Liver (tissue), 9 donors: Measurements from ENCODE around the gene SERPINB1. TPM values are rescaled to one million over a fixed set of nuclear protein-coding genes. Genes with fewer than 3 reads are reported as not detected.

Experiments used
- DNase-seq: peaks from one replicate; pipeline ENCODE4 v3.0.0-alpha.2; 2017; ENCODE audit warnings: low spot score
- H3K27ac ChIP-seq, 2 donors: one replicate each; pipeline ENCODE4 v1.7.0; 2013; ENCODE audit warnings: inconsistent platforms in 2 of 2, low read length in 2 of 2, control low read depth in 1 of 2, low read depth in 1 of 2, mild to moderate bottlenecking in 1 of 2
- H3K27me3 ChIP-seq, 4 donors: one replicate each; pipeline versions ENCODE4 v1.6.1 to v1.7.0; 2013; ENCODE audit warnings: low read length in 3 of 4, inconsistent platforms in 1 of 4, mild to moderate bottlenecking in 1 of 4, moderate library complexity in 1 of 4; ENCODE audit not compliant: control insufficient read depth in 4 of 4, insufficient read depth in 4 of 4
- H3K36me3 ChIP-seq, 4 donors: one replicate each; pipeline versions ENCODE4 v1.6.1 to v1.7.0; 2013; ENCODE audit warnings: low read length in 3 of 4, mild to moderate bottlenecking in 3 of 4, low read depth in 1 of 4, moderate library complexity in 1 of 4; ENCODE audit not compliant: control insufficient read depth in 4 of 4, insufficient read depth in 3 of 4
- H3K4me1 ChIP-seq, 4 donors: one replicate each; pipeline versions ENCODE4 v1.6.1 to v1.7.0; 2013; ENCODE audit warnings: low read length in 3 of 4, mild to moderate bottlenecking in 3 of 4, moderate library complexity in 1 of 4; ENCODE audit not compliant: control insufficient read depth in 4 of 4, insufficient read depth in 4 of 4
- H3K4me3 ChIP-seq, 3 donors: one replicate each; pipeline versions ENCODE4 v1.6.1 to v1.7.0; 2013; ENCODE audit warnings: low read length in 3 of 3, control low read depth in 1 of 3, low read depth in 1 of 3, mild to moderate bottlenecking in 1 of 3
- H3K9ac ChIP-seq, 2 donors: one replicate each; pipeline ENCODE4 v1.7.0; 2013; ENCODE audit warnings: low read length in 2 of 2, mild to moderate bottlenecking in 2 of 2, moderate library complexity in 2 of 2, control low read depth in 1 of 2, low read depth in 1 of 2
- H3K9me3 ChIP-seq, 4 donors: one replicate each; pipeline versions ENCODE4 v1.6.1 to v1.7.0; 2013; ENCODE audit warnings: low read length in 3 of 4; ENCODE audit not compliant: control insufficient read depth in 4 of 4
- ATF3 ChIP-seq: IDR thresholded peaks from 2 replicates; pipeline ENCODE4 v1.6.1; 2016; ENCODE audit warnings: antibody characterized with exemption
- CTCF ChIP-seq: fragments of 150-350 bp; IDR thresholded peaks from 2 replicates; pipeline ENCODE4 v1.5.1; 2017; ENCODE audit warnings: improper control_type of control experiment, low read depth, low read length; ENCODE audit not compliant: missing input control
- EGR1 ChIP-seq, 2 donors: IDR thresholded peaks; 2 replicates each; pipeline ENCODE4 v1.6.1; 2016 to 2018; ENCODE audit warnings: antibody characterized with exemption in 2 of 2, low read depth in 2 of 2
- FOXA1 ChIP-seq: IDR thresholded peaks from 2 replicates; pipeline ENCODE4 v1.6.1; 2016; ENCODE audit warnings: antibody characterized with exemption
- FOXA2 ChIP-seq: IDR thresholded peaks from 2 replicates; pipeline ENCODE4 v1.6.1; 2016; ENCODE audit warnings: antibody characterized with exemption
- GABPA ChIP-seq, 2 donors: IDR thresholded peaks in 1 of 2; conservative IDR thresholded peaks in 1 of 2; 2 replicates each; pipeline ENCODE4 v1.6.1; 2016; ENCODE audit warnings: antibody characterized with exemption in 2 of 2, mild to moderate bottlenecking in 1 of 2, moderate library complexity in 1 of 2
- HNF4A ChIP-seq, 2 donors: conservative IDR thresholded peaks; 2 replicates each; pipeline ENCODE4 v1.6.1; 2016; ENCODE audit warnings: antibody characterized with exemption in 2 of 2, mild to moderate bottlenecking in 2 of 2
- HNF4G ChIP-seq: IDR thresholded peaks from 2 replicates; pipeline ENCODE4 v1.6.1; 2016; ENCODE audit warnings: antibody characterized with exemption
- JUND ChIP-seq, 2 donors: IDR thresholded peaks; 2 replicates each; pipeline ENCODE4 v1.6.1; 2016; ENCODE audit warnings: antibody characterized with exemption in 2 of 2
- MAX ChIP-seq: IDR thresholded peaks from 2 replicates; pipeline ENCODE4 v1.6.1; 2016; ENCODE audit warnings: antibody characterized with exemption
- NR2F2 ChIP-seq: IDR thresholded peaks from 2 replicates; pipeline ENCODE4 v1.6.1; 2016; ENCODE audit warnings: antibody characterized with exemption
- RAD21 ChIP-seq, 2 donors: IDR thresholded peaks; 2 replicates each; pipeline ENCODE4 v1.6.1; 2016; ENCODE audit warnings: antibody characterized with exemption in 2 of 2, mild to moderate bottlenecking in 2 of 2
- REST ChIP-seq: IDR thresholded peaks from 2 replicates; pipeline ENCODE4 v1.6.1; 2016; ENCODE audit warnings: antibody characterized with exemption, mild to moderate bottlenecking
- RXRA ChIP-seq, 2 donors: IDR thresholded peaks; 2 replicates each; pipeline ENCODE4 v1.6.1; 2017 to 2018; ENCODE audit warnings: antibody characterized with exemption in 2 of 2, mild to moderate bottlenecking in 1 of 2
- SP1 ChIP-seq: IDR thresholded peaks from 2 replicates; pipeline ENCODE4 v1.6.1; 2018; ENCODE audit warnings: antibody characterized with exemption, mild to moderate bottlenecking
- TAF1 ChIP-seq: conservative IDR thresholded peaks from 2 replicates; pipeline ENCODE4 v1.6.1; 2016; ENCODE audit warnings: antibody characterized with exemption, mild to moderate bottlenecking
- YY1 ChIP-seq: IDR thresholded peaks from 2 replicates; pipeline ENCODE4 v1.6.1; 2016; ENCODE audit warnings: antibody characterized with exemption, mild to moderate bottlenecking
- ZBTB33 ChIP-seq: IDR thresholded peaks from 2 replicates; pipeline ENCODE4 v1.6.1; 2016; ENCODE audit warnings: antibody characterized with exemption
- WGBS: extraction: QIAGEN DNeasy Blood & Tissue Kit; methylation state at CpG from one replicate; pipeline ENCODE4 v1.1.7; 2013; 5-methylcytosine and 5-hydroxymethylcytosine counted together
- polyA plus RNA-seq, 2 donors: library from polyadenylated mRNA; stranded (reverse) in 1 of 2; unstranded in 1 of 2; fragments of 200-250 nt in 1 of 2; fragments of >200 nt in 1 of 2; fragmentation: Nextera tagmentation in 1 of 2; extraction: Ambion mirVana in 1 of 2; gene quantifications; one replicate each; pipeline versions ENCODE4 v1.2.1 to v1.2.3, GENCODE V29; 2013 to 2015
- total RNA-seq, 2 donors: library from RNA; depleted of rRNA; stranded (reverse); fragments of >200 nt; gene quantifications; one replicate each; pipeline ENCODE4 v1.2.3, GENCODE V29; 2014
- donor health status: healthy.
- donor health status: healthy.
- donor health status: healthy.
- donor health status: healthy.
- donor health status: healthy.

The SERPINB1 gene
- total and polyA plus RNA-seq, 4 donors = 12.5 to 34.3 (median 18.6) TPM

GRCh38 chr6:2806644-2807043, 35.0 kb downstream of the SERPINB1 start:
- 78% methylated on average over 3 of the region's 3 CpGs for WGBS
- DNase-seq = no peak
- H3K9ac ChIP-seq = no peak overlapping the region
- no peak overlapping the region for H3K27ac ChIP-seq
- no peaks in the 10 kb centered on the region for H3K27me3 ChIP-seq
- H3K4me3 ChIP-seq = no peak overlapping the region
- H3K4me1 ChIP-seq = peaks cover 0 to 2% (median 0%) of the 10 kb centered on the region in 4 donors
- TF ChIP-seq HNF4G (no peak), MAX (no peak), JUND (IDR thresholded peaks at IDR 0.05) (no peak), HNF4A (conservative IDR thresholded peaks at IDR 0.05) (no peak), GABPA (IDR thresholded peaks at IDR 0.05 in 1 of 2, conservative IDR thresholded peaks at IDR 0.05 in 1 of 2) (no peak), ZBTB33 (no peak), REST (no peak), TAF1 (no peak), NR2F2 (no peak), RAD21 (IDR thresholded peaks at IDR 0.05) (no peak), FOXA1 (no peak), CTCF (no peak), SP1 (no peak), ATF3 (no peak), RXRA (IDR thresholded peaks at IDR 0.05) (no peak), FOXA2 (no peak), YY1 (no peak), EGR1 (IDR thresholded peaks at IDR 0.05; ENCODE audit: low read depth in 2 of 2) (no peak)
- no peaks in the 10 kb centered on the region for H3K9me3 ChIP-seq
- no peaks in the 10 kb centered on the region for H3K36me3 ChIP-seq
